GM18873 (cell line): ENCODE results near the gene RECQL5.

ENCODE experiments used
- ATAC-seq: cut with Tn5 transposase; IDR thresholded peaks from one replicate; pipeline ENCODE4 v1.9.1; 2021; ENCODE audit warnings: mild to moderate bottlenecking, moderate library complexity, moderate number of reproducible peaks; ENCODE audit not compliant: unreplicated experiment, low FRiP score

RECQL5 gene

DNA sequence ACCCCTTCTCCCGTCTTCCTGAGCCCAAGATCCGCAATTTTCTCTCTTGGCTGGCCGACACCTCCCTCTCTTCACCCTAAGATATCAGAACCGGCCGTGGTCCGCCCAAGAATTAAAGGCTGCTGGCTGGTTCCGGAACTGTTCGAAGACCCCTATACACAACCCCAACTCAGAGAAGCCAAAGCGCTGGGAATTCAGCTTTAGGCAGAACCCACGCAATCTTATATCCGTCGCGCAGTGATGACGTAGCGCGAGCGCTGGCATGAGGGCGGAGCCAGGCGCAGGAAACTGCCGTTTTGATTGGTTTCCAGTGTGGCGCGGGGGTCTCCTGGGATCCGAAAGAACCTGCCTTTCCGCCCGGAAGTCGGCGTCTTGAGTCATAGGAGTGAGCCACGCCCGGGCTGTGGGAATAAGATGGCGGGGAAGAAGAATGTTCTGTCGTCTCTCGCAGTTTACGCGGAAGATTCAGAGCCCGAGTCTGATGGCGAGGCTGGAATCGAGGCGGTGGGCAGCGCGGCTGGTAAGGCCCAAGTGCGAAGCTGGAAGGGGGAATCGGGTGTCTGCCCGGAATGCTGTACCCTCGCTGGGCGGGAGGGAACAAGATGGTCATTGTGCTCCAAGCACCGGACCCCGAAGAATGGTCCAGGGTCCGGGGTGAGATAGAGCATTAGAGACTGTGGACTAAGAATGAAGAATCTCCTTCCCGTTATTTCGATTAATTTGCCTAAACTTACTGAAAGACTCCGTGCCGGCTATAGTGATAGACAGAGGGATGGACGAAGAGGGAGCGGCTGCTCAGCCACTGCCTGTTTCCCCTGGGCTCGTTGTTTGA lies at the start of gene RECQL5, which contains the start of gene SAP30BP:
Gene RECQL5, minus strand, starts transcription at position 196 of the 832 bp plus-strand sequence. CDS start 597 bp downstream, outside the sequence.
Gene SAP30BP, plus strand, starts transcription at position 380 of the 832 bp plus-strand sequence. Its CDS starts 35 bp downstream, at position 415.
- peak; percentile 49 for ATAC-seq

DNA sequence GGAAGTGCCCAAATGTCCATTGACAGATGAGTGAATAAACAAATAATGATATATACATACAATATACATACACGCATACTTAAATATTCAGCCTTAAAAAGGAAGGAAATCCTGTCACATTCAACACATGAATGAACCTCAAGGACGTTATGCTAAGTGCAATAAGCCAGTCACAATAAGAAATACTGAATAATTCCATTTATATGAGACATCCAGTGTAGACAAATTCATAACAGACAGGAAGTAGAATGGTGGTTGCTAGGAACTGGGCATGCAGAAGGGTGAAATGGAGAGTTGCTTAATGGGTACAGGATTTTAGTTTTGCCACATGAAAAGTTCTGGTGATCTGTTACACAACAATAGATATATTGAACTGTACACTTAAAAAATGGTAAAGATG lies 45.5 kb upstream of the RECQL5 start:
- ATAC-seq: no peak

DNA sequence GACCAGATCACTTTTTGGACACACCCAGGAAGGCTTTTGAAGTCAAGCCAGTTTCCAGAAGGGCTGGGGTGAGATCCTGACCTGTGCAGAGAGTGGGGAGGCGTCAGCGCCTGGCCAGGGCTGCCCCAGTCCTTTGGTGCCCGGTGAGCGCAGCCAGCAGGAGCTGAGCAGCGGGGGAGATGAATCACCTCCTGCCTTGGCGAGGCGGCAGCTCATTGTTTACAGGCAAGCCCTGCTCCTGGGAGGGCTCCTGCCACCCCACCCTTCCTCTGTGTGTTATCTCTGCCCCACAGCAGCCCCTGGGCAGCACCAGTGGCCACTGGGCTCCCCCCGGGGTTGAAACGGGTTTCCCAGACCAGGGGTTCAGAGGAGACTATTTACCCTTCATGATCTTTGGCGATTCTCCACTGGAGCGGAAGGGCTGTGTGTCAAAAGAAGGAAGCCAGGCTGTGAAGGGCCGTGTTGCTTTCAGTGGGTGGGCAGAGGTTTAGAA lies 40.2 kb upstream of the RECQL5 start:
- no peak for ATAC-seq

- ATAC-seq: no peak
Observed at GRCh38 chr17:75706042-75706728, 39.2 kb upstream of the RECQL5 start.

- ATAC-seq: no peak
Observed at GRCh38 chr17:75704963-75705875, 38.3 kb upstream of the RECQL5 start.

GRCh38 chr17:75703591-75703990 lies 36.6 kb upstream of the RECQL5 start:
- no peak for ATAC-seq

- ATAC-seq: no peak
Observed at GRCh38 chr17:75703191-75703590, 36.2 kb upstream of the RECQL5 start.

GRCh38 chr17:75701288-75701687 lies 34.3 kb upstream of the RECQL5 start:
- ATAC-seq: no peak

- no peak for ATAC-seq
Observed at GRCh38 chr17:75698659-75699058, 31.7 kb upstream of the RECQL5 start.

DNA sequence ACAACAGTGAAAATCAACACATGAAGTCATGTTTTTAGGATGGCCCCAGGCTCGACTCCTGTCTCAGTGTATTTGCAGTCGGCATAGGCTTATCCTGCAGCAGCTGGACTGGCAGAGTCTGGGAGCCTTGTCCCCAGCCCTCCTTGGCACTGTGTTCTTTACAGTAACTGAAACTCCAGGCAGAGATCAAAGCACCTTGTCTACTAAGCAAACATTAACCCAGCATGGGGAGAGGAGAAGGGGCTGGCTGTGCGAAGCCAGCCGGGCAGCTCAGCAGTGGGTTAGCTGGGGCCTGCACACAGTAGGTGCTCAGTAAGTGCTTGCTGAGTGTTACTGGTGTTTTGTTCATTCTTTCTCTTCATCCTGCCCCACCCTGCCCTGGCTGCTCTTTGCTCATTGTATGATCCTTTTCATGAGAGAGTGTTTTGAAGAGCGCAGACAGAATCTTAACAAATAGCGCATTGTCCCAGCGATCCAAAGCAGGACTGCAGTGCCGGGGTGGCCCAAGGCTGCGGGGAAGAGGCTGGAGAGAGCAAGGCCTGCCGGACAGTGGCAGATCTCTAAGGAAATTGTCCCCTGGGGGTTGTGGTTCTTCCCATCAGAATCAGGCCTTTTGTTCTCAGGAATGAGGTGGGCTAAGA lies 30.8 kb upstream of the RECQL5 start:
- ATAC-seq: no peak

- no peak for ATAC-seq
Observed at GRCh38 chr17:75695830-75696271, 28.9 kb upstream of the RECQL5 start.

GRCh38 chr17:75695141-75695829 lies 28.3 kb upstream of the RECQL5 start:
- no peak for ATAC-seq

DNA sequence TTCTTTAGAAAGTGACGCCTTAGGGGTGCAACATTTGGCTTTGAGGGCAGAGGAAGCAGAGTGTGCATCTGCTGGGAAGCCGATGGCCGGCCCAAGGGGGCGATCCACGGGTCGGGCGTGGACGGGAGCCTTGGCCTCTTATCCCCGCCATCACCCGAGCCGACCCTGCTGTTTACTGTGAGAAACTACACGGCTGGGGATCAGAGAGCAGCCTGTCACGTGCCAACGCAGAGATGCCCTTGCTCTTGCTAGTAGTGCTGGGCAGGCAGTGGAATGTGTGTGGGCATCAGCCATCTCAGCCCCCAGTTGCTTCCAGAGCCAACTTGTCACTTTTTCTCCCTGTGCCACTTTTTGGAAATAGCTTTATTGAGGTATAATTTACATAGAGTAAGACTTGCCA lies 27.6 kb upstream of the RECQL5 start:
- no peak for ATAC-seq

DNA sequence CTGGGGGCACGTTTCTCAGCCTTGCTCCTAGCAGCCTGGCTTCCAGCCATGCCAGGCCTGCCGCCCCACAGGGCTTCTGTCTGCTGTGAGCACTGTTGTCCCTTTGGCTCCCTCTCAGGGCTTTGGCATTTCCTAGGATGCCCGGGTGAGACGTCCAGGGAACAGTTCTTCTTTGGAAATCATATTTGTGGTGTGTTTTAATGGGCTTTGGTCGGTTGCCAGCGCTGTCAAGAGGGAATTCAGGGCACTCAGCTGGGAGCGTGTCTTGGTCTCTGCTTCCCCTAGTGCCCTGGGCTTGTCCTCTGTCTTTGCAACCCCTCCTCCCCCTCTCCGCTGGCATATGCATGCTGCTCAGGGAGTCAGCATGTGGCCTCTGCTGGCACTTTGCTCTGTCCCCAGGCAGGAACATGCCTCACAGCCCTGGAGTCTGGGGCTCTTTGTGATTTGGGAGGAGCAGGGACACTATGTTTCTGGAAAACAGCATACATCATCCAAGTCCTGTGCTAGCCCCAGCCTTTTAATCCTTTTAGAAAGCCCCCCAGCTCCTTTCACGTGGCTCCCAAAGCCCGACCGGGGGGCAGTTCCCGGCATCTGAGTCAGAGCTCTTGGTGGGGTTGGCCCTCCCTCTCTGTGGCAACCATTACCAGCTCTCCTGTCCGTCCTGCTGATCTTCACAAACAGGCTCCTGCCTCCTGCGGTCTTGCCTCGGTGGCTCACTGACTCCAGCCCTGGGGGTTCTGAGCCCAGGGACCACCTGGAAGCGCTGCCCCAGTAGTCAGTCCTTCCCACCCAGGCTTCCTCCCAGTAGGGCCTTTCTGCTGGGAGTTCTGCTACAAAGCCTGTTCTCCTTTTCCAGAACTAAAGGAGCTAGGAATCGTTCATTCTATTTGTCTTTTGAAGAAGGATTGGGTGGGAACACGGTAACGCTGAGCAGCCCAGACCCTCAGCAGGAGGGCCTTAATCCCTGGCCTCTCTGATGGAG lies 26.8 kb upstream of the RECQL5 start:
- ATAC-seq: no peak

- no peak for ATAC-seq
Observed at GRCh38 chr17:75692976-75693375, 26.0 kb upstream of the RECQL5 start.

DNA sequence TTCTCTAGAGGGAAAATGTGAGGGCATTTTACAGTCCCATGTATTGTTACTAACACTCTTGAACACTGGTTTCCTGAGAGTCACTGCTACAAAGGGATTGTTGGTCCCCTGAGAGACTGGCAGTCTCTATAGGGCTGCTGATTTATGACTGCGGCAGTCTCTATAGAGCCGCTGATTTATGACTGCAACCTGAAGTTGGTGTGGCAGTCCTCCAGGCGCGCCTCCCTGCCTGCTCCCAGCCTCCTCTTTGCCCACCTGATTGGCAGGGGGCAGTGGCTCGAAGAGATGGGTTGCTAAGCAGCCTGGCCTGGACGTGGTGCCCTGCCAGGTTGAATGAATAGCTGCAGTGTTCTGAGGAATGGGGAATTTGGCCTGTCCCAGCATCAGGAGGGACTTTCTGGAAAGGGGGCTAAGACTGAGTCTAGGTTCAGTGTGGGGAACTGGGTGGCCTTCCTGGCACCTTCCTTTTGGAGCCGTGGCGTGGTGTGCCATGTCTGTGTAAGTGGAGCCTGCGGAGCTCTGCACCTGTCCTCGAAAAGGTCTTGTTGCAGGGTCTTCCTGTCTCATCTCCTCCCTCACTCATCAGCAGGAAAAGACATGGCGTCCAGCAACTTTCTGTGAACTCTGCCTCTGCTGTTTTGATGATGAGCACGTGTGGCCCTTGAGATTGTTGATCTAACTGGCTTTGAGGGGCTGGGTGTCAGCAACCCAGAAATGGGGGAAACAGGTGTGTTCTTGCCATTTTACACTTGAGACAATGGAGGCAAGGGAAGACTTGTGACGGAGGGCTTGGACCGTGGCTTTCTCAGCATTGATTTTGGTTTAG lies 25.1 kb upstream of the RECQL5 start:
- ATAC-seq: no peak

- no peak for ATAC-seq
Observed at GRCh38 chr17:75691371-75691791, 24.4 kb upstream of the RECQL5 start.
